ENCODE data around the gene FAM184A. TPM values are rescaled to one million over a fixed set of nuclear protein-coding genes. Genes with fewer than 3 reads are reported as not detected.
A peak's percentile ranks its signal among the peaks of the same experiment; 100 is the strongest.

FAM184A gene
- total and polyA plus RNA-seq, 5 donors from 2014 or later, result 1.0 to 7.7 (median 1.7) TPM

- H3K27ac Mint-ChIP-seq, result no peak overlapping the region
Observed at GRCh38 chr6:118985123-118985830, 93.2 kb downstream of the FAM184A start.

GRCh38 chr6:118984342-118984741 is 94.1 kb downstream of the FAM184A start:
- Histone ChIP-seq H3K4me1 (ENCODE audit: control insufficient read depth, insufficient read depth, low read length, poor library complexity, severe bottlenecking) (no peaks in the 10 kb centered on the region), H3K27me3 (ENCODE audit: control insufficient read depth, insufficient read depth, low read length) (no peaks in the 10 kb centered on the region), H3K36me3 (ENCODE audit: control insufficient read depth, insufficient read depth, low read length) (no peaks in the 10 kb centered on the region), H3K4me3 (ENCODE audit: low read depth, low read length) (no peak overlapping the region), H3K9me3 (ENCODE audit: control insufficient read depth in 2 of 2, low read length in 2 of 2) (no peaks in the 10 kb centered on the region), H3K27ac (ENCODE audit: insufficient read depth, low read length, poor library complexity, severe bottlenecking) (no peak overlapping the region)
- no peak overlapping the region for H3K4me3 Mint-ChIP-seq
- no peak for ATAC-seq (ENCODE audit: low read depth in 2 of 2)
- DNase-seq, result peak in 1 of 3 donors; percentile 3
- no peak overlapping the region for H3K27ac Mint-ChIP-seq
- peaks cover 0 to 8% (median 0%) of the 10 kb centered on the region in 4 donors for H3K4me1 Mint-ChIP-seq
- peaks cover 7% of the 10 kb centered on the region for H3K36me3 Mint-ChIP-seq
- no peaks in the 10 kb centered on the region for H3K27me3 Mint-ChIP-seq
- no peaks in the 10 kb centered on the region for H3K9me3 Mint-ChIP-seq

More at GRCh38 chr6:118985123-118985830, 93.2 kb downstream of the FAM184A start:
- peaks cover 0 to 8% (median 0%) of the 10 kb centered on the region in 4 donors for H3K4me1 Mint-ChIP-seq
- ATAC-seq (ENCODE audit: low read depth in 2 of 2) (no peak), DNase-seq (peak in 1 of 3 donors; percentile 6)
- no peaks in the 10 kb centered on the region for H3K36me3 ChIP-seq (ENCODE audit: control insufficient read depth, insufficient read depth, low read length)
- no peaks in the 10 kb centered on the region for H3K27me3 ChIP-seq (ENCODE audit: control insufficient read depth, insufficient read depth, low read length)
- no peak overlapping the region for H3K27ac ChIP-seq (ENCODE audit: insufficient read depth, low read length, poor library complexity, severe bottlenecking)
- no peaks in the 10 kb centered on the region for H3K27me3 Mint-ChIP-seq
- H3K9me3 Mint-ChIP-seq, result no peaks in the 10 kb centered on the region
- H3K9me3 ChIP-seq (ENCODE audit: control insufficient read depth in 2 of 2, low read length in 2 of 2), result no peaks in the 10 kb centered on the region
- peaks cover 3% of the 10 kb centered on the region for H3K36me3 Mint-ChIP-seq
- H3K4me3 ChIP-seq (ENCODE audit: low read depth, low read length), result no peak overlapping the region
- H3K4me3 Mint-ChIP-seq, result no peak overlapping the region
- no peaks in the 10 kb centered on the region for H3K4me1 ChIP-seq (ENCODE audit: control insufficient read depth, insufficient read depth, low read length, poor library complexity, severe bottlenecking)

- Histone ChIP-seq H3K4me3 (ENCODE audit: low read depth, low read length) (no peak overlapping the region), H3K27me3 (ENCODE audit: control insufficient read depth, insufficient read depth, low read length) (no peaks in the 10 kb centered on the region), H3K4me1 (ENCODE audit: control insufficient read depth, insufficient read depth, low read length, poor library complexity, severe bottlenecking) (no peaks in the 10 kb centered on the region), H3K27ac (ENCODE audit: insufficient read depth, low read length, poor library complexity, severe bottlenecking) (no peak overlapping the region), H3K9me3 (ENCODE audit: control insufficient read depth in 2 of 2, low read length in 2 of 2) (no peaks in the 10 kb centered on the region), H3K36me3 (ENCODE audit: control insufficient read depth, insufficient read depth, low read length) (peaks cover 4% of the 10 kb centered on the region)
- ATAC-seq (ENCODE audit: low read depth in 2 of 2) (no peak), DNase-seq (no peak)
- Mint-ChIP-seq H3K4me1 (peaks cover 0 to 8% (median 0%) of the 10 kb centered on the region in 4 donors), H3K27ac (no peak overlapping the region), H3K9me3 (no peaks in the 10 kb centered on the region), H3K27me3 (no peaks in the 10 kb centered on the region), H3K4me3 (no peak overlapping the region), H3K36me3 (peaks cover 10% of the 10 kb centered on the region)
Observed at GRCh38 chr6:118982575-118982911, 95.9 kb downstream of the FAM184A start.

GRCh38 chr6:118981884-118982574 is 96.4 kb downstream of the FAM184A start:
- no peak overlapping the region for H3K4me3 ChIP-seq (ENCODE audit: low read depth, low read length)
- no peaks in the 10 kb centered on the region for H3K27me3 ChIP-seq (ENCODE audit: control insufficient read depth, insufficient read depth, low read length)
- Mint-ChIP-seq H3K4me1 (peaks cover 0 to 8% (median 0%) of the 10 kb centered on the region in 4 donors), H3K4me3 (no peak overlapping the region), H3K9me3 (peaks cover 0 to under 1% (median 0%) of the 10 kb centered on the region in 7 donors), H3K36me3 (peaks cover 10% of the 10 kb centered on the region), H3K27me3 (no peaks in the 10 kb centered on the region), H3K27ac (no peak overlapping the region)
- H3K4me1 ChIP-seq (ENCODE audit: control insufficient read depth, insufficient read depth, low read length, poor library complexity, severe bottlenecking), result no peaks in the 10 kb centered on the region
- no peak overlapping the region for H3K27ac ChIP-seq (ENCODE audit: insufficient read depth, low read length, poor library complexity, severe bottlenecking)
- H3K36me3 ChIP-seq (ENCODE audit: control insufficient read depth, insufficient read depth, low read length), result peaks cover 4% of the 10 kb centered on the region
- no peaks in the 10 kb centered on the region for H3K9me3 ChIP-seq (ENCODE audit: control insufficient read depth in 2 of 2, low read length in 2 of 2)
- ATAC-seq (ENCODE audit: low read depth in 2 of 2) (no peak), DNase-seq (no peak)

- Mint-ChIP-seq H3K27ac (no peak overlapping the region), H3K36me3 (peaks cover 19% of the 10 kb centered on the region)
Observed at GRCh38 chr6:118980063-118980462, 98.4 kb downstream of the FAM184A start.

GRCh38 chr6:118974790-118975189 is 103.7 kb downstream of the FAM184A start:
- no peaks in the 10 kb centered on the region for H3K27me3 Mint-ChIP-seq
- ATAC-seq (ENCODE audit: low read depth in 2 of 2) (no peak), DNase-seq (no peak)
- H3K4me3 Mint-ChIP-seq, result no peak overlapping the region
- no peak overlapping the region for H3K27ac Mint-ChIP-seq
- no peak overlapping the region for H3K4me3 ChIP-seq (ENCODE audit: low read depth, low read length)
- H3K9me3 Mint-ChIP-seq, result peaks cover 0 to 2% (median 0%) of the 10 kb centered on the region in 7 donors
- H3K4me1 Mint-ChIP-seq, result no peaks in the 10 kb centered on the region
- peaks cover 4% of the 10 kb centered on the region for H3K36me3 ChIP-seq (ENCODE audit: control insufficient read depth, insufficient read depth, low read length)
- no peaks in the 10 kb centered on the region for H3K4me1 ChIP-seq (ENCODE audit: control insufficient read depth, insufficient read depth, low read length, poor library complexity, severe bottlenecking)
- no peaks in the 10 kb centered on the region for H3K27me3 ChIP-seq (ENCODE audit: control insufficient read depth, insufficient read depth, low read length)
- no peaks in the 10 kb centered on the region for H3K9me3 ChIP-seq (ENCODE audit: control insufficient read depth in 2 of 2, low read length in 2 of 2)
- no peak overlapping the region for H3K27ac ChIP-seq (ENCODE audit: insufficient read depth, low read length, poor library complexity, severe bottlenecking)
- peaks cover 15% of the 10 kb centered on the region for H3K36me3 Mint-ChIP-seq

More at GRCh38 chr6:118980063-118980462, 98.4 kb downstream of the FAM184A start:
- Histone ChIP-seq H3K27me3 (ENCODE audit: control insufficient read depth, insufficient read depth, low read length) (no peaks in the 10 kb centered on the region), H3K27ac (ENCODE audit: insufficient read depth, low read length, poor library complexity, severe bottlenecking) (no peak overlapping the region), H3K4me3 (ENCODE audit: low read depth, low read length) (no peak overlapping the region), H3K4me1 (ENCODE audit: control insufficient read depth, insufficient read depth, low read length, poor library complexity, severe bottlenecking) (no peaks in the 10 kb centered on the region), H3K36me3 (ENCODE audit: control insufficient read depth, insufficient read depth, low read length) (peaks cover 4% of the 10 kb centered on the region), H3K9me3 (ENCODE audit: control insufficient read depth in 2 of 2, low read length in 2 of 2) (no peaks in the 10 kb centered on the region)
- Mint-ChIP-seq H3K4me3 (no peak overlapping the region), H3K9me3 (peaks cover 0 to 2% (median 0%) of the 10 kb centered on the region in 7 donors), H3K4me1 (peaks cover 0 to 7% (median 0%) of the 10 kb centered on the region in 4 donors), H3K27me3 (no peaks in the 10 kb centered on the region)
- ATAC-seq (ENCODE audit: low read depth in 2 of 2) (no peak), DNase-seq (no peak)

GRCh38 chr6:118971682-118972081 is 106.8 kb downstream of the FAM184A start:
- Histone ChIP-seq H3K4me3 (ENCODE audit: low read depth, low read length) (no peak overlapping the region), H3K27ac (ENCODE audit: insufficient read depth, low read length, poor library complexity, severe bottlenecking) (no peak overlapping the region), H3K27me3 (ENCODE audit: control insufficient read depth, insufficient read depth, low read length) (no peaks in the 10 kb centered on the region), H3K4me1 (ENCODE audit: control insufficient read depth, insufficient read depth, low read length, poor library complexity, severe bottlenecking) (no peaks in the 10 kb centered on the region), H3K36me3 (ENCODE audit: control insufficient read depth, insufficient read depth, low read length) (no peaks in the 10 kb centered on the region), H3K9me3 (ENCODE audit: control insufficient read depth in 2 of 2, low read length in 2 of 2) (no peaks in the 10 kb centered on the region)
- DNase-seq (no peak), ATAC-seq (ENCODE audit: low read depth in 2 of 2) (no peak)
- Mint-ChIP-seq H3K4me3 (no peak overlapping the region), H3K27ac (no peak overlapping the region), H3K9me3 (no peaks in the 10 kb centered on the region), H3K36me3 (peaks cover 9% of the 10 kb centered on the region), H3K4me1 (no peaks in the 10 kb centered on the region), H3K27me3 (no peaks in the 10 kb centered on the region)
